Suppressor macrophage treated with lipopolysaccharide for 1 hour (primary cell): ENCODE measurements around the gene GANC.

ENCODE experiments used
- DNase-seq, 3 donors: peaks; one replicate each; pipeline ENCODE4 v3.0.0-alpha.2; 2020 to 2022

GANC gene

GRCh38 chr15:42348083-42348482 lies 75.1 kb downstream of the GANC start:
- DNase-seq = no peak

- DNase-seq = no peak
Measured at GRCh38 chr15:42349186-42349585, 76.2 kb downstream of the GANC start.

GRCh38 chr15:42352401-42352800 lies 79.4 kb downstream of the GANC start:
- no peak for DNase-seq

GRCh38 chr15:42353061-42353460 lies 80.1 kb downstream of the GANC start:
- DNase-seq = no peak

- DNase-seq = no peak
Measured at GRCh38 chr15:42354824-42355223, 81.8 kb downstream of the GANC start.

- DNase-seq = no peak
Measured at GRCh38 chr15:42355291-42355690, 82.3 kb downstream of the GANC start.

GRCh38 chr15:42356851-42357250 lies 83.8 kb downstream of the GANC start:
- DNase-seq = no peak

GRCh38 chr15:42358141-42358540 lies 85.1 kb downstream of the GANC start:
- DNase-seq = no peak

- no peak for DNase-seq
Measured at GRCh38 chr15:42359249-42359648, 86.2 kb downstream of the GANC start, which contains the start of gene CAPN3. Gene CAPN3 (plus strand): TSS chr15:42359501. CDS start chr15:42359806, 305 bp downstream.

GRCh38 chr15:42359985-42360384 lies 87.0 kb downstream of the GANC start:
- DNase-seq = peak; percentile 42 to 55 (median 49)

- DNase-seq = no peak
Measured at GRCh38 chr15:42360535-42361112, 87.6 kb downstream of the GANC start.

GRCh38 chr15:42363487-42363886 lies 90.5 kb downstream of the GANC start:
- DNase-seq = no peak

- DNase-seq = no peak
Measured at GRCh38 chr15:42363942-42364341, 90.9 kb downstream of the GANC start.

- peak in 1 of 3 donors; percentile 3 for DNase-seq
Measured at GRCh38 chr15:42364529-42364928, 91.5 kb downstream of the GANC start.

GRCh38 chr15:42365921-42366550 lies 93.0 kb downstream of the GANC start:
- peak; percentile 13 to 39 (median 31) for DNase-seq

- DNase-seq = peak; percentile 84 to 90 (median 89)
Measured at GRCh38 chr15:42367041-42367440, 94.0 kb downstream of the GANC start.

GRCh38 chr15:42368096-42368495 lies 95.1 kb downstream of the GANC start:
- no peak for DNase-seq

- DNase-seq = peak in 2 of 3 donors; percentile 11 to 23
Measured at GRCh38 chr15:42371096-42371495, 98.1 kb downstream of the GANC start.

GRCh38 chr15:42373274-42373673 lies 100.3 kb downstream of the GANC start:
- no peak for DNase-seq

GRCh38 chr15:42373936-42374335 lies 100.9 kb downstream of the GANC start:
- no peak for DNase-seq

GRCh38 chr15:42374810-42375209 lies 101.8 kb downstream of the GANC start:
- no peak for DNase-seq

- no peak for DNase-seq
Measured at GRCh38 chr15:42375252-42375651, 102.3 kb downstream of the GANC start.

- DNase-seq = no peak
Measured at GRCh38 chr15:42375941-42376340, 102.9 kb downstream of the GANC start.

- DNase-seq = no peak
Measured at GRCh38 chr15:42378011-42378410, 105.0 kb downstream of the GANC start.

- no peak for DNase-seq
Measured at GRCh38 chr15:42384597-42384996, 111.6 kb downstream of the GANC start.
